Activated CD4-positive, alpha-beta T cell treated with anti-CD3 and anti-CD28 coated beads, Interleukin-2, amount 50 U/mL, for 48 hours (primary cell): ENCODE results near the gene SPON2.

ENCODE experiments used
- DNase-seq, 2 experiments: peaks; one replicate each; pipeline ENCODE4 v3.0.0-alpha.2; 2020

SPON2 gene

DNA sequence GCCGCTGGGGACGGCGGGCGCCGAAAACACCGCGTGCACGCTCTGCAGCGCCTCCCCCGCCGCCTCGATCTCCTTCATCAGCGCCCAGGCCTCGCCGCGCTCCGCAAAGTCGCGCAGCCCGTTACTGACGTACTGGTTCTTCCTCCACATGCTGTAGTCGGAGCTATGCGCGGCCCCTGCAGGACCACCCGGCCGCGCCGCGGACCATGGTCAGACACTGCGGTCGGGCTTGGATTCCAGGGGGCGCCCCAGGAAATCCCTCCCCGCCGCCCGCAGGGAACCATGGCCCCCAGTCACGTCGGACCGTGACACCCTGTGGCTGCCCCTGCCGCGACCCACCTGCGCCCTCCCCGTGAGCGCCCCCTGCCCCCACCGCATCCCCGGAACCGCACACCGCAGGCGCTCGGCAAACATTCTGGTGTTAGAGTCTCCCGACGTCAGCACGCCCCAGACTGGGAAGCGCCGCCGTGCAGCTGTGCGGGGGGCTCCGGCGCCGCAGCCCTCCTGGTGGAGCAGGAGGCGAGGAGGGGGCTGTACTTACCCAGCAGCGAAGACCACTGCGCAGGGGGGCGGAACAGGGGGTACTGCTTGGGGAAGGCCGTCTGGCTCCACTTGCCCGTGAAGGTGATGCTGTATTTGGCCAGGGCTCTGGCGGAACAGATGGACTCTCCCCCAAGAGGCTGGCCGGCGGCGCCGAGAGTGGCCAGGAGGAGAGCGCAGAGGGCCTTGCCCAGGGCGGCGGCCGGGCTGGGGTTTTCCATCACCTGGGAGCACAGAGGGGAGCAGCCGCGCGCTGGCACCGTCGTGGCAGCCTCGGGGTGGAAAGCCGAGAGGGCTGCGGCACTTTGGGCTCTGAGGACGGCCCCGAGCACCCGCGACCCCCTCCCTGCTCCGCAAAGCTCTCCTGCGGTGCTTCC lies 814 bp downstream of the SPON2 start:
- DNase-seq: peak; percentile 49 to 56

DNA sequence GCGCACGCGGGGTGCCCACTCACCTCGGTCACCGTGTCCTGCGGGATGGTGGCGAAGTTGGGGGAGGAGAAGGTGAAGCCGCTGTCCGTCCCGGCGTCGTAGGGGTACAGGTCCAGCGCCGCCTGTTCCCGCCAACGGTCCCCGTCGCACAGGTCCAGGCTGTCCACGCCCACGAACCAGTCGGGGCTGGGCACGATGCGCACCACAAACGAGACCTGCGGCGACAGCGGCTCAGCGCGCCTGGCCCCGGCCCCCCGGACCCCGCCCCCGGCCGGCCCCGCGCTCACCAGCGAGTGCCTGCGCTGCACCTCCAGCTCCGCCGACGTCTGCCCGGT lies 1.4 kb downstream of the SPON2 start:
- DNase-seq: no peak

DNA sequence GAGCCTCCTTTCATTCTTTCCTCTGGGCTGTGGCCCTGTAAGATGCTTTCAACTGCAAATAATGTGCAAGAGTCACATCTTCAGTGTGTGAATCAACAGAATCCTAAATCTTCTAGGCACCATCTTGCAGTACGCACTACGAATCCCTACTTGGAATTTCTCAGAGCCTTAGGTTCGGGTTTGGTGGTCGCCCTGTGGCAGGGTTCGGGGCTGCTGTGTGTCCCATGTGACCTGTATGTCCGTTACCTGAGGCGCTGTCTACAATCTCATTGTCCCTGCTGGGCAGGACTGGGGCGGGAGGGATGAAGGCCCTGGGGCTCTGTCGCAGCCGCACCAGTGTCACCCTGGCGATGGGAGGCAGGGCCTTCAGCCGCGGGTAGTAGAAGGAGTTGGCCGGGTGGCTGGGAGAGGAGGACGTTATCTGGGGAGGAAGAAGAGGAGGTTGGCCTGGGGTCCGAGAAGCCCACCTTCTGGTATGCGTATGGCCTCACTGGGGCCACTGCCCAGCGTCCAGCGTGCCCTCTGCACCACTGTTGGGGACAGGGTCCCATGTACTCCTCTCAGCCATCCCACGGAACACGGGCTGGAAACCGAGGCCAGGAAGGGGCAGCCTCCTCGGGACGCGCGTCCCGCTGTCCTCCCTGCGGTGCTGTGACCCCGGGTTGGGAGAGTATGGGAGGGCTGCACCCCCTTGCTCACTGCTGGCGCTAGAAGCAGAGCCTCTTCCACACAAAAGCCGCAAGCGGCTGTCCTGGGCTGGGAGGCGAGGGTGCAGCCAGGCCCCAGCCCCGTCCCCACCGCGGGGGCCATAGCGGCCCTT lies 2.0 kb downstream of the SPON2 start:
- no peak for DNase-seq

DNA sequence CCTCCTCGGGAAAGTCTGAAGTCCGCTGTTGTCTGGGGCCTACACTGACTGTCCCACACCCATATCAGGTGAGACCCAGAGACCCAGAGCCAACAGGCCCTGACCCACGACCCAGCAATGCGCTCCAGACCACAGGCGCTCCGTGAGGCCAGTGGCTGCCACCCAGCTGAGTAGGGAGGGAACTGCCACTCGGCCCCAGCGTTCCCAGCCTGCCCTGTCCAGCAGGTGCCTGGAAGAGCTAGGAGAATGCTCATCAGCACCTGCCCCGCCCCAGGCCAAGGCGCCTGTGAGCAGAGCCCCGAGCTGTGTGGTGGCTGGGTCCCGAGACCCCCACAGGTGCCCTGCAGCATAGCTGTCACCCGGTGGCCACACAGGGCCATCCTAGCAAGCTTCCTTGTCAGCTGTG lies 2.7 kb downstream of the SPON2 start:
- no peak for DNase-seq

DNA sequence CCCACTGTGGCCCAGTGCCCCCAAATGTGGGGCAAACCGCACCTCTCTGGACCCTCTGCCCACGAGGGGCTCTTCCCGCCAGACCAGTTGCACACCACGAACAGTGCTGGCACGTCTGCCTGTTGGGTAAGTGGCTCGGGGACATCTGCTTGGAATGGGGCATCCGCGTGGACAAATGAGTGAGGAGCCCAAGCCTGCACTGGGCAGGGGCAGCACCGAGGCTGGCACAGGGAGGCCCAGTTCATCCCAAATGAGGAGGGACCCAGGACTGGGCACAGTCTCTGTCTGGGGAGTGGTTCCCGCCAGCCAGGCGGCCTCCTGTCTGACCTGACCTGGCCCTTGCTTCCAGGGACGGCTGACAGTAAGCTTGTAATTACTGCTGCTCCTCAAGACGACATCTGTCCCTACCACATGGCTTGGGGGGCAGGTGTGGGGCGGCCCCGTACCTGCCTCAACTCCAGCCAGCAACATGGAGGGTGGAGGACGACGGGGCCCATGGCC lies 3.2 kb downstream of the SPON2 start:
- no peak for DNase-seq

DNA sequence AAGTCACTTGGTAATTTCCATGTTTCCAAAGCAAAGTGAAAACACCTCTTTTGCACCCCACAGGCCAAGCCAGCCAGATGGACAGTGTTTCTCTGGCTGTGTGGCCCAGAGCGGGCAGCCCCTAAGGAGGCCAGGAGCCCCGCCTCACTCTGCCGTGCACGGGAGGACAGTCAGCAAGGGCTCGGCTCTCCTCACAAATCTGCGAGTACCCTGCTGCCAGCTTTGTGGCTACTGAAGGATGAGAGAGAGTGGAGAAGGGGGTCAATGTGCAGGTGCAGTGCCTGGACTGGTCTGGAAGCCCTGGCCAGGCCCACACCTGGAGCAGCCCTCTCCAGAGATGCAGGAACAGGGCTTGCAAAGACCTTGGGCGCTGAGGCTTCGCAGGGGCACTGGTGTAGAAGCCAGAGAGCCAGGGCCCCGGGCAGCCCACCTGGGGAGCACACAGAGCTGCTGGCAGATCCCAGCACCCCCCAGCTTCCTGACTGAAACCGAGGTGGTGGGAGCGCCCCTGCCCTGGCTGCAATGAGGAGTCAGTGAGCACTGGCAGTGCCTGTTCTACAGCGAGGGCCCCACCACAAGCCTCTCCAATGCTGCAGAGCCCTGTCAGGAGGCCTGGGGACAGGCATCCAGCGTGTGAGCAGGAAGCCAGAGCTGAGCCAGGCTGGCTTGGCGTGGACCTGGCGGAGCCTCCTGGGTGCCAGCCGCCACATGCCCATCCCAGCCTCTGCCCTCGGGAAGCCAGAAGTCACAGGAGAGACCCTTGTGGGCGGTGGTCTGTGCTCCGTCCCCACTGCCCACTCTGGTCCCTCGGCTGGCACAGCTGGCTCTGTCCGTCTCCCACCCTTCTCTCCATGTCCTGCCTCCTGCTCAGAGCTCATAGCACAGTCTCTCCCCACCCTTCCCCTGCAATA lies 3.9 kb downstream of the SPON2 start:
- DNase-seq: no peak

DNA sequence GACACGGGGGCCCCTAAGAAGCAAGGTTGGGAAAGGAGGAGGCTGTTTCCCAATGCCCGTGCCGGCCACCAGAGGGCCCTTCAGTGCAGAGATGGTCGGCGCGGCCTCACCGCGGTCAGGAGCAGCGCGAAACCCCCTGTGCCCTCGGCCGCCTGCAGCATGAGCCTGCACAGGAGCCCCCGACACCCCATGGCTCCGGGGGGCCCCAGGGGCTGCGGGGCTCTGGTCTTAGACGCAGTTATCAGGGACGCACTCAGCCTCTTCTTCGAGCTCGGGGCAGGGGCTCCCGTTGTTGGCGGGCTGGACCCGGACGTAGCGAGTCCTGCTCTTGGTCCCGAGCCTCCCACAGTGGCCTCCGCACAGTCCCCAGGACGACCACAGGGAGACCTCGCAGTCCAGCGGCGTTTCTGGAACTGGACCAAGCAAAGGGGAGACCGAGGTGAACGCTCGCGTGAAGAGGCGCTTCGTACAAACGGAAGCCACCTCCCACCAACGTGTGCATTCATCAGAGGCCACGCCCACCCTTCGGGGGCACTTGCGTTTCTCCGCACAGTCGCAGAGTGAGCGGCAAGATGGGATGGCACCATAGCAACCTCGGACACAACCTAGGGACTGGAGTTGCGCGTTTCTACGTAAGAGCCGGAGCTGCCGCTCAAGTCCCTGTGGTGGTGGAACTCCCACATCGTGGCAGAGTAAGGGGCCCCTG lies 5.0 kb downstream of the SPON2 start:
- DNase-seq: peak; percentile 90 to 93

DNA sequence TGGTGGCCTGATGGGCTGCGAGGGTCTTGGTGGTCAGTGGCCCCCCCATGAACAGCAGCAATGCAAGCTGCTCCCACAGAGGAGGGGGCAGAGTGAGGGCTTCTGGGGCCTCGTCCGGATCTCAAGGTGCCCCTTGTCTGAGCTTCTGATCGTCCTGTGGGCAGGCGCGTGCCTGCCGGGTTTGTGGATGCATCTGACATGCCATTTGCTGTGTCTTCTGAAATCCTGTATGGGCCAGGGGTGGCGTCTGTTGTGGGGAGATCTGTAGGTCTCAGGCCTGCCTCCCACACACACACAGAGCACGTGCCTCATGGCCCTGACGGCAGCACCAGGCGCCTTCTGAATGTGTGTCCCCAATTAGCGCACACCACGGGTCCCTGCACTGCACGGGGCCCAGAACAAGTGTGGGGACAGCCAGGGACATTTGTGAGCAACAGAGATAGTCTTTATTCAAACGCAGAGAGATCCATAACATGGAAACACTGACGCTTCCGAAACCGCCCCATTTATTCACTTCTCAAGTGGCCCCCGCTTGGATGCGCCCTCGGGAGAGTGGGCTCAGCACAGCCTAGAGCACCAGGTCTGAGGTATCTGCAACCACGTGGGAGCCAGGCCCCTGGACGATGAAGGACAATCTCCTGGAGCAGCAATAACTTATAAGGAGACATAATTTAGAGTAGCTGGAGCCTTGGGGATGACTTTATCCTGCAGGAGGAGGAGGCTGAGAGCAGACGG lies 5.7 kb downstream of the SPON2 start:
- no peak for DNase-seq

DNA sequence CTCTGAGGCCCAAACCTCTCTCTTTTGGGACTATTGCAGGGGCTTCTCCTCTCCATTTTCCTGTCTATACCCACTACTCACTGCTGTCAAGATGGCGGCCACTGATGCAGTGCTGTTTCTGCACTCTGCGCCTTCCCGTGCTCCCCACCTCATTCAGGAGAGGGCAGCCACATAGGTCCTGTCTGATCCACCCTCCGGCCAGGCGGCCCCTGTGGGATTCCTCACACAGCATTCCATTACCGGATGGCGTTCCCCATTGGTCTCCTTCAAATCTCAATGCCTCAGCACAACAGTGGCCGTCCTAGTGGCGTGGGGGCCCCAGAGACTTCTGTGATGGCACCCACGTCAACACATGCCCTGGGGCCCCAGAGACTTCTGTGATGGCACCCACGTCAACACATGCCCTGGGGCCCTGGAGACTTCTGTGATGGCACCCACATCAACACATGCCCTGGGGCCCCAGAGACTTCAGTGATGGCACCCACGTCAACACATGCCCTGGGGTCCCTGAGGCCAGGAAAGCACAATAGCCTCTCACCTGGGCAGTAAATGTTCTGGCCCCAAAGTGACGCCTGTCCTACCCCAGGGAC lies 7.3 kb downstream of the SPON2 start:
- no peak for DNase-seq

DNA sequence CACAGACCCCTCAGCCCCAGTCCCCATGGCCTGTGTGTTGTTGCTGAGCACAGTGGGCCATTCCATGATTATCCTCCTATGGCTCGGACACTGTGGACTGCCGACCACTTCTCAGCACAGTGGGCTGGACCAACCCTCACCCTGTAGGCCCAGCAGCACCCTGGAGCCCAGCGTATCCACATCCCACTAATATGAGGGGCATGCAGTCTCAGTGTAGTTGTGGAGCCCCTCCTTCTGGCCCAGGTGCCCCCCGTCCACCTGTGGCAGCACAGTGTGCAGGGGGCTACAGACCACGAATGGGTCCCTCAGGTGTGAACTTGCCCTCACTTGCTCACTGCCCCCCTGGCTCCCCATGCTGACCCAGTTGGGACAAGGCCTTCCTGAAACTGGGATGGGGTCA lies 7.9 kb downstream of the SPON2 start:
- DNase-seq: no peak

DNA sequence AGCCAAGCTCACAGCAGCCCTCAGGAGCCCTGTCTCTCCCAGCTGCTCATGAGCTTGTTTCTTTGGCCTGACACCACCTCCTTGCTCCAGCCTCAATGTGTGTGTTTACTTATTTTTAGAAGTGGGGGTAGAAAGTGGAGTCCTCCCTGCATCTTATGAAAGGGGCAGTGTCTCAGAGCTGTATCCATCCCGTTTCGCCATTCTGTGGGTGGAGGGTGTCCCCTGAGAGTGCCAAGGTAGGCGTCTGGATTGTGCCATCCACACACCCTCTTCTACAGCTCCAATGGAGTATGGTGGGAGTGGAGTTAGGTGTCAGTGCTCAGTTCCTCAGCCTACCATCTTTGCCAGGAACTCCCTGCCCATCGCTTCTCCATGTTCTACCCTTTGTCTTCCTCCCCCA lies 8.3 kb downstream of the SPON2 start:
- no peak for DNase-seq

DNA sequence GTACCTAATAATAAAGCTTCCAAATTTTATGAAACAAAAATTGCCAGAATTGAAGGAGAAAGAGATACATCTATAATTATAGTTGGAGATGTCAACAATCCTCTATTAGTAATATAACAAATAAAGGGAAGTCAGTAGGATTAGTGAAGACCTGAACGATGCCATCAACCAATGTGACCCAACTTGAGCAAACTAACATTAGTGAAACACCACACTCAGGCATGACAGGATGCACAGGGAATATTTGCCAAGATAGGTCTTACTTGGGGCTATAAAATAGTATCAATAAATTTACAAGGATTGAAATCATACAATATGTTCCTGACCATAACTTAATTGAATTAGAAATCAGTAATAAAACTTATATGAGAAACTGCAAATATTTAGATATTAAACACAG lies 12.0 kb downstream of the SPON2 start:
- no peak for DNase-seq

DNA sequence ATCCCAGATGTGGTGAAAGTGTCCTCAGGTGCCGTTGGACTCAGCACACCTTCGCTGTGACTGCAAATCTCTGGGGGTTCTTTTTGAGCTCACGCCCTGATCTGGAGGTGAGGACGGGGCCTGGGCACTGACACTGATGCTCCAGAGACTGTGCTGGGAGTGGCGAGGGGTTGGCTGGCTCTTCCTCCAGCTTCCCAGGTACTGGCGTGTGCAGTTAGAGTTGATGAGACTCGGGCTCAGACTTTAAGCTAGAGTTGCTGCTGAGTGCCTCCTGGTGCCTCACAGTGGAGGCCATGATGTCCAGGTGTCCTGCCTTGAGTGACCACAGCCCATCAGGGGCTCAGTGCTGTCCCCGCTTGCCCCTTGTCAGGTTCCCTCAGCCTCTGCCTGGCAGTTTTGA lies 16.3 kb downstream of the SPON2 start:
- DNase-seq: no peak

DNA sequence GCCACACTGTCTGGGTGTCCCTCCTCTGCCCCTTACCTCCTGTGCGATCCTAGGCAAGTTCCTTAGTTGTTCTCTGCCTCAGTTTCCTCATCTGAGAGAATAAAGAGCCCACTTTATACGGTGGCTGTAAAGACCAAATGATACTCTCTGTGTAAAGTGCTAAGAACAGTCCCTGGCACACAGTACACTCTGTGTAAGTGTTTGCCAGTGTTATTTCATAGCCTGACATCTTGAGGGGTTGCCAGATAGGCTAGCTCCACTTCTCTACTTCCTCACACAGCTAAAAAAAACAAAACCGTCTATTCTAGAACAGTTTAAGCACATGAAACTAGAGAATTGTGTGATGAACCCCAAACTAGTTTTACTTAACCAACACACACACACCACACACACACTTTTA lies 17.1 kb downstream of the SPON2 start:
- DNase-seq: no peak

DNA sequence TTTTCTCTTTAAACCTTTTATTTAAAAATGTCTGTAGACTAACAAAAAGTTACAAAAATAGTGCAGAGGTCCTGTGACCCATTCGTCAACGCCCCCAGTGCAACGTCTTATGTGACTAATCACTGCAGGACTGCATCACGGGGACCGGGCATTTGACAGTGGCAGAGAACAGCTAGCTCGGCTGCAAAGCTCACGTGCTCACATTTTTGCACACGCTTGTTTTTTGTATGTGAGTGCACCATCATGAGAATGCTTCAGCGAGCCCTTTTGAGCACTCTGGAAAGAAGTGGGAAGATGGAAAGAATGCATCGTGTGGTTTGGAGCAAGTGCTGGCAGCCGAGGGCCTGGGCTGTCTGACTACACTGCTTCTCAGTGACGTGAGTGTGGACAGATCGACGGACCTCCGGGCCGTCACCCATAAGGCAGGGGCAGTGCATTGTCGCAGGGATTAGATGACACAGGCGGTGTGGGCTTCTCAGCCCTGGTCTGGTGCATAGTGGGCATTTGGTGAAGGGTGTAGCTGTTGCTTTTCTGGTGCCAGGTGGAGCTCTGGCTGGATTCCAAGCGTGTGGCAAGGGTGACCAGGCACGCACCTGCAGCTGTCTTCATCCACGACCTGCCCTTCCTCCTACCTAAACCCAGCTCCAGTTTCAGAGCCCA lies 17.7 kb downstream of the SPON2 start:
- DNase-seq: no peak

DNA sequence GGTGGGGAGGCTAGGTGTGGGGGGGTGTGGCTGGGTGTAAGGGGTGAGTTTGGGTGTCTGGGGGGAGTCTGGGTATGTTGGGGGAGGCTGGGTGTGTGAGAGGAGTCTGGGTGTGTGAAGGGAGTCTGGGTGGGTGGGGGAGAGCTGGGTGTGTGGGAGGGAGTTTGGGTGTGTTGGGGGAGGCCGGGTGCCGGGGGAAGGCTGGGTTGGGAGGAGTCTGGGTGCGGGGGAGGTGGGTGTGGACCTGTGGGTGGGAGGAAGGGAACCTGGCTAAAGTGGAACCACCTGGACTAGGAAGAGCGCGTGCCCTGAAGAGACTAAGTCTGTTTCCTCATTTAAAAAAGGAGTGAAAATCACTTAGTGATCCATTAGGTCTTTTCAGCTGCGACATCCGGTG lies 18.3 kb downstream of the SPON2 start:
- no peak for DNase-seq

DNA sequence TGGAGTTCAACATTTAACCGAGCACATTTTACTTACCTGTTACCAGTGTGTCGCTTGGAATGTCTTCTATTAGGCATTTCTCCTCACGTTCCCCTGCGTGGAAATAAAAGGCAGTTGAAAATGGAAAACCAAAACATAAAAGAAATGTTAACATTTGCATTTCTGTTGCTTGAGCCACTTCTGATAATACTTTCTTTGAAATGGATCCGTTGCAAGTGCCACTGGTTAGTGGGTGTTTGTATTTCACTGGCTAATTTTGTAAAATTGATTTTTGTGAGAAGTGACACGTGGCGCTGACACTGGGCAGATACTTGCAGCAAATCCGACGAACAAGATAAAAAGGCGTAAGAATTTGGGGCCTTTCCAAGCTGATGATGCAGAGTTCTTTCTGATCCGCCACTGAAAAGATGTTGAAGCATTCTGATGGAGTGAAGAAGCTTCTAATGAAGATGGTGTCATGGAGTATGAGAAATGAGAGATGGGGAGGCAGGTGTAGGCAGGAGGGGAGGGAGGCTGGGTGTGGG lies 18.8 kb downstream of the SPON2 start:
- DNase-seq: no peak

DNA sequence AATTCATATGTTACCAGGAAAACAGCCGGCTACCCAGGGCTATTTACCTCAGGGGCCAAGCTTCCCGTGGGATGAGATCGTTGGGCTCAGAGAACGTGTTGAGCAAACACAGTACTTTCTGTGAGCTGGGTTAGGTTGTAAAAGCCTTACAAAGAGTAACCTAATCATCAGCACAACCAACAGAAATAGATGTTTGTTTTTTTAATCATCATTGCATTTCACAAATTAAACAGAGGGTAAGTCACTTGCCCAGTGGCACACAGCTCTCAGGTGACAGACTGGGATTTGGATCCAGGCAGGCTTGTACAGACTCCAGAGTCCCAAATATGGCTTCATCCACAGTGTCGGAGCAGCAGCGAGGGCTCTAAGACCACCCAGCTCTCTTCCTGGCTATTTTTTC lies 20.1 kb downstream of the SPON2 start:
- no peak for DNase-seq

DNA sequence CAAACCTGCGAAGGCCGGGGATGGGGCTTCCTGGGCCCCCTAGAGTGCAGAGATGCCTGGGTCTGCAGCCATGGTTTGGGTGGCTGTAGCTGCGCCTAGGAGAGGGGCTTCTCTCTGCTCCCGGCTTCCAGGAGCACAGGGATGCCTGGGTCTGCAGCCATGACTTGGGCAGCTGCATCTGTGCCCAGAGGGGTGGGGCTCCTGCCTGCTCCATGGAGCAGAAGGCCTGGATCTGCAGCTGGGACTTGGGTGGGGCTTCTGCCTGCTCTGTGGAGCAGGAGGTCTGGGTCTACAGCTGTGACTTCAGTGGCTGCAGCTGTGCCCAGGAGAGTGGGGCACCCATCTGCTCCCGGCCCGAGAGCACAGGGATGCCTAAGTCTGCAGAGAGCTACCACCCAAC lies 20.8 kb downstream of the SPON2 start:
- no peak for DNase-seq

DNA sequence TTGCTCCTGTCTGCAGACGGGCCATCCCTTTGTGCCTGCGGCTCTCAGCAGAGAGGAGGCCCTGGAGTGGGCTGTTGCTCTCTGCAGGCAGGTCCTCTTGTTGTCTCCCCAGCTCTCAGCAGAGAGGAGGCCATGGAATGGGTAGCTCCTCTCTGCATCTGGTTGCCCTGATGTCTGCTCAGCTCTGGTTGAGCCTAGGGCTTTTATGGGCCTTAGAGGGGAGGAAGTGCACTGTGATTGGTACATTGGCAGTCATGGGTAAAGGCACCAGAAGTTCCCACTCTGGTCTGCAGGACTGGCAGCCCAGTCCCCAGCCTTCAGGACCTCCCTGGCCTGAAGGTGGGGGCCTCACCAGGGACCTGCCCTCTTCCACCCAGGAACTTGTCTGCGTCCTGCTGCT lies 21.5 kb downstream of the SPON2 start:
- no peak for DNase-seq
